Nephron progenitor cell (in vitro differentiated cells): ENCODE data around the gene ZSCAN21.
A peak's percentile ranks its signal among the peaks of the same experiment; 100 is the strongest.

Source experiments
- DNase-seq: peaks from one replicate; pipeline ENCODE4 v3.0.0; 2021
- H3K27ac Mint-ChIP-seq: 2 replicates; pipeline ENCODE4 v1.8.0; 2021; ENCODE audit warnings: mild to moderate bottlenecking, moderate library complexity, mixed read lengths
- H3K27me3 Mint-ChIP-seq: 2 replicates; pipeline ENCODE4 v1.8.0; 2021; ENCODE audit warnings: mild to moderate bottlenecking, low read depth, mixed read lengths; ENCODE audit not compliant: poor library complexity
- H3K36me3 Mint-ChIP-seq: 2 replicates; pipeline ENCODE4 v1.8.0; 2021; ENCODE audit warnings: low read depth, mixed read lengths
- H3K4me1 Mint-ChIP-seq: 2 replicates; pipeline ENCODE4 v1.8.0; 2021; ENCODE audit warnings: mixed read lengths
- H3K4me3 Mint-ChIP-seq: 2 replicates; pipeline ENCODE4 v1.8.0; 2021; ENCODE audit warnings: mild to moderate bottlenecking, moderate library complexity, mixed read lengths
- H3K9me3 Mint-ChIP-seq: 2 replicates; pipeline ENCODE4 v1.8.0; 2021; ENCODE audit warnings: mild to moderate bottlenecking, moderate library complexity, mixed read lengths
- CTCF ChIP-seq: fragments of 200-600 bp; sonication (generic); IDR thresholded peaks from 2 replicates; pipeline ENCODE4 v1.5.0; 2021; ENCODE audit warnings: antibody characterized with exemption

The ZSCAN21 gene

GRCh38 chr7:100088621-100089457 is 39.3 kb downstream of the ZSCAN21 start, which contains the start of gene COPS6:
Gene COPS6 (plus strand): TSS chr7:100088969. CDS start chr7:100088991, 22 bp downstream.
- peaks cover 13% of the 10 kb centered on the region for H3K27me3 Mint-ChIP-seq
- no peaks in the 10 kb centered on the region for H3K9me3 Mint-ChIP-seq
- TF ChIP-seq CTCF, result no peak
- H3K27ac Mint-ChIP-seq, result peak within 1 kb of the TSS; percentile 97
- H3K36me3 Mint-ChIP-seq, result peaks cover 41% of the 10 kb centered on the region
- H3K4me1 Mint-ChIP-seq, result peaks cover 39% of the 10 kb centered on the region
- peak within 1 kb of the TSS; percentile 94 for H3K4me3 Mint-ChIP-seq
- peak; percentile 92 for DNase-seq

- no peak for DNase-seq
- peak overlapping the region; percentile 70 for H3K27ac Mint-ChIP-seq
- peak overlapping the region; percentile 94 for H3K4me3 Mint-ChIP-seq
- no peak for TF ChIP-seq CTCF
- peaks cover 49% of the 10 kb centered on the region for H3K36me3 Mint-ChIP-seq
- no peaks in the 10 kb centered on the region for H3K9me3 Mint-ChIP-seq
- peaks cover 8% of the 10 kb centered on the region for H3K27me3 Mint-ChIP-seq
- peaks cover 41% of the 10 kb centered on the region for H3K4me1 Mint-ChIP-seq
Observed at GRCh38 chr7:100089458-100090196, 40.1 kb downstream of the ZSCAN21 start.

GRCh38 chr7:100090527-100091410 is 41.2 kb downstream of the ZSCAN21 start:
- Mint-ChIP-seq H3K4me3 (peak overlapping the region; percentile 94), H3K36me3 (peaks cover 60% of the 10 kb centered on the region), H3K27ac (peak overlapping the region; percentile 87), H3K27me3 (no peaks in the 10 kb centered on the region), H3K9me3 (no peaks in the 10 kb centered on the region), H3K4me1 (peaks cover 50% of the 10 kb centered on the region)
- no peak for TF ChIP-seq CTCF
- DNase-seq, result no peak

- Mint-ChIP-seq H3K36me3 (peaks cover 68% of the 10 kb centered on the region), H3K27me3 (no peaks in the 10 kb centered on the region), H3K4me3 (peak overlapping the region; percentile 28), H3K27ac (peak overlapping the region; percentile 87), H3K4me1 (peaks cover 54% of the 10 kb centered on the region), H3K9me3 (no peaks in the 10 kb centered on the region)
- DNase-seq, result no peak
- TF ChIP-seq CTCF, result no peak
Observed at GRCh38 chr7:100091411-100092181, 42.0 kb downstream of the ZSCAN21 start.

DNA sequence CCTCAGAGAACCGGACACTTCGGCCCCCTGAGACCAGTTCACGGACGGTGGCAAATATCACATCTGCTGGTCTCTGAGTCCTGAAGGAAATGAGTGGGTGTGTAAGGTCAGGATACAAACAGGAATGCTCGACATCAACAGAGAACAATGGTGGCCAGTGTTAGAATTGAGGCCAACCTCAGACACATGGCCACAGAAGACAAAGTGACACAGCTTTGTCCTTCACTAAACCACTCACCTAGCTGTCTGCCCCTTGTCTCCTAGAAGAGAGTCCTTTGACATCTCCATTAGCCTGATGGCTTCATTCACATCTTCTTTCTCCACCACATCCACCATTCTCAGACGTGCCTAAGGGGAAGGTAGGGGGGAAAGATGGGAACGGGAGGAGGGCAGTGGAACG is 43.5 kb downstream of the ZSCAN21 start:
- DNase-seq, result no peak
- Mint-ChIP-seq H3K4me3 (no peak overlapping the region), H3K27ac (peak overlapping the region; percentile 87), H3K27me3 (no peaks in the 10 kb centered on the region), H3K36me3 (peaks cover 80% of the 10 kb centered on the region), H3K9me3 (no peaks in the 10 kb centered on the region), H3K4me1 (peaks cover 59% of the 10 kb centered on the region)
- TF ChIP-seq CTCF, result no peak
